SKM-1 treated with dmso at 0.1 percent for 144 hours (cell line): Measurements from ENCODE around the gene NTSR1.

Experiments used
- DNase-seq: peaks from one replicate; lab custom pipeline; 2025; ENCODE audit not compliant: unreplicated experiment; lab: John Stamatoyannopoulos, UW

The NTSR1 gene

DNA sequence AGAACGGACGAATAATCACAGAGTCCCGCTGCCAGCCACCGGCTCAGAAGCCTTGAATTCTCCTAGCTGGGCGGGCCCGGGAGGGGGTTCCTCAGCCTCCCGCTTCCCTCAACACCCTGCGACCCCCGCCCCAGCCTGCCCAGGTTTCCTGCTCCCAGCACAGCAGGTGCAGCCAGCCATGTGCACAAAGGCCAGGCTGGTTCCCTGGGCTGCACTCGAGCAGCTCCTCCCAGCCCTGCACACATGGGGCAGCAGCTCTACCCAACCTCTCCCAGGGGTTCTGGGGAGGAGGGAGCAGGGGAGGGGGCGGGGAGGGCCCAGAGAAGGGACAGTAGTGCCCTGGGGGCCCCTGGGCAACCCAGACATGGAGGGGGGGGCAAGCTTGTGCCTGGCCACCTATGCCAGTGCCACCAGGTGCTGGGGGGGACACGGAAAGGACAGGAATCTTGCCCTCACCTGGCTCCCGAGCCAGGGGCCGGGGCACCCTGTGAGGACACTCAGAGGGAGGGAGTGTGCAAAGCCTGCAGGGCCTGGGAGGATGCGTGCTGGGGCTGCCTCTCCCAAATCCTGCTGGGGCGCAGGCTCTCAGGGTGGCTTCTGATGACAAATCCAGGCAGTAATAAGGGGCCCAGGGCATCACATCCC lies 1.2 kb upstream of the NTSR1 start:
- DNase-seq, result no peak

DNA sequence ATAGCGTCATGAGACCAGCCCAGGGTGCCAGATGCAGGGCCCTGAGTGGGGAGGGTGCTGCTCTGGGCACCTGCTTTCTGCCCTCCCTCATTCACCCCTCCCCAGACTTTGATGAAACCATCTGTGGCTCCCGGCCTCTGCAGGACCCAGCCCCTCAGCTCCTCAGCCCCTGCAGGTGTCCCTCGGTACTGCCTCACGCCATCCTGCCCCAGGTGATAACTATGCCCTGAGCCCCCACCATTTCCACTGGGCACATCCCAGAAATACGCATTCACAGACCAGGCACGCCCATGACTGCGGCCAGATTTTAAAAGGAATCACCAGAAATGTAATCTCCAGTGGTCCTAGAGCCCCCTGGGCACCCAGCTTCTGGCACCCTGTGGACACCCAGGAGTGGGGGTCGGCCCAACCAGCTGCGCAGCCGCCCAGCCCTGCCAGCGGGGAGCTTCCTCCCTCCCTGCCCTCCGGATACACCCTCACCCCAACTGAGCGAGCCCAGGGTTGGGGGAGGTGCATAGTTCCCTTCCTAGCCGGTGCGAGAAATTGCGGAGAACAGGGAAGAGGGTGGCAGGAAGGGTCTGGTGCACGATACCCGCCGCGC lies 615 bp upstream of the NTSR1 start:
- DNase-seq, result no peak

DNA sequence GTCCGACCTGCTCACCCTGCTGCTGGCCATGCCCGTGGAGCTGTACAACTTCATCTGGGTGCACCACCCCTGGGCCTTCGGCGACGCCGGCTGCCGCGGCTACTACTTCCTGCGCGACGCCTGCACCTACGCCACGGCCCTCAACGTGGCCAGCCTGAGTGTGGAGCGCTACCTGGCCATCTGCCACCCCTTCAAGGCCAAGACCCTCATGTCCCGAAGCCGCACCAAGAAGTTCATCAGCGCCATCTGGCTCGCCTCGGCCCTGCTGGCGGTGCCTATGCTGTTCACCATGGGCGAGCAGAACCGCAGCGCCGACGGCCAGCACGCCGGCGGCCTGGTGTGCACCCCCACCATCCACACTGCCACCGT lies 885 bp downstream of the NTSR1 start:
- no peak for DNase-seq

DNA sequence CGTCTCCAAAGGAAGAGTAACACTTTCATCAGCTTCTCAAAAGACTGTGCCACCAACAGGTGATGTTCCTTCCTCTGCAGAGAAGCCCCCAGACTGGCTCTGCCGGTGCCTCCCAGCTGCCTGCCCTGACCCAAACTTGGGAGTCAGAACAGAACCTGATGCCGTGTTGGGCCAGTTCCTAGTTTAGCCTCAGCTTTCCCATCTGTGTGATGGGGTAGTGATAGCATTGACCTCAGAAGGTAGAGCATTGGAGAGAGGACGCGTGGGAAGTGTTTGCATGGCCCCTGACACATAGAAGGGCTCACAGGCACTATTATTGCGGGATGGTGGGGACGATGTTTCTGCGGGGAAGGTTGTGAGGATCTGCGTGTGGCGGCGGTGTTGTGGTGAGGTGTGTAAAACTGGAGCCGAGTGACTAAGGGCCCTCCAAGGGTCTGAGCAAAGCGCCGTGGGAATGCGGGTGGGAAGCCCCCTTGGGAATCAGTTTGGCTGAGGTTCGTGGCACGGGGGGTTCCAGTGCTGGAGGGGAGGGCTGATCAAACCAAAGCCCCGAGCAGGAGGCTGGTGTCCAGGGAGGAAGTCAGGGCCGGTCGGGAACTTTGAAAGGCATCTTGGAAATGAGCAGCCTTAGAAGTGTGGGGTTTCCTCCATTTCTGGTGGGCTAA lies 1.7 kb downstream of the NTSR1 start:
- DNase-seq, result no peak

DNA sequence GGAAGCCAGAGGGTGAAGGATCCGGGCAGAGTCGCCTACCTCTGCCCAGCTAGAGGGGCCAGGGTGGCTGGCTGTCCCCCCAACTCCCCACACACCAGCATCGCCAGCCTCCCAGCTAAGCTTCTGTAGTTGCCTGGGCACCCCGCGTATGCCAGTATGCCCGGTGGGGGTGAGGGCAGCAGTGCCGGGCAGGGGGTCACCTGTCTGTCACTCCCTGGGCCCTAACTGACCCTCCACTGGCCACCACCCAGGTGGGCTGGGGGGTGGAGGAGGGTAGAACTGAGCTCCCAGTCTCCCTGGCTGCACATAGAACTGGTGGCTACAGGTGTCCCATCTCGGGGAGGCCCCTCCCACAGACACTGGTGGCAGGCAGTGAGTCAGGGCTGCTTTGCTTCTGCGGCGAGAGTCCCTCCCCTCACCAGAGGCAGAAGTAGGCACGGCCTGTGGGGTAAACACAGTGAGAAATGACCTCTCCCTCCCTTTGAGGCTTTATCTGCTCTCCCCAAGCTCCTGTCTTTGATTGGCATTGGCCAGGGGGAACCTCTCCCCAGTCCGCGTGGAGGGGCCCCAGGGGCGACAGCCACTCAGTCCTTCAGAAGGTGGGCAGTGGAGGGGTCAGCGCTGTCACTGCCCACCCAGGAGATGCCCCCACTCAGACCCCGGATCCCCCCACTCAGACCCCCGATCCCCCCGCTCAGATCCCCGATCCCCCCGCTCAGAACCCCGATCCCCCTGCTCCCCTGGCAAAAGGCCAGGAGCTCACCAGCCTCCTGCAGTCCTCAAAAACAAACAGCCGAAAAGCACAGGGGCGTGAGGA lies 2.5 kb downstream of the NTSR1 start:
- DNase-seq, result peak; percentile 14

DNA sequence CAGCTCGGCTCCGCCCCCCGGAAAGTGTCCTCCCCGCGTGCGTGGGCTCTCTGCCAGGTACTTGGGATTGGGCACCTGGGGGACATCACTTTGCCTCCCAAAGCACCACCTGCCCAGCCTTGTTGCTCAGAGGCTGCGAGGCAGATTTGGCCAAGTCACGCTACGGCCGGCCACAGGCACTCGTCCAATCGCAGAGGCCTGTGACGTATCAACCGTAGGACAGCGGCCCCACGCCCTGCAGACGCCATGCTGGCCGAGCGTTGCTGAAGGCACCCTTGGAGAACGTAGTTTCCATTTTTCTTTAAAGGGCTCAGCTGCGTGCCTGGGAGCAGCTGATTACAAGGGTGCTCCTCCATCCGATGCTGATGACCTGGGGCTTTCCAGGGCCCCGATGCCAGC lies 3.1 kb downstream of the NTSR1 start:
- DNase-seq, result no peak

DNA sequence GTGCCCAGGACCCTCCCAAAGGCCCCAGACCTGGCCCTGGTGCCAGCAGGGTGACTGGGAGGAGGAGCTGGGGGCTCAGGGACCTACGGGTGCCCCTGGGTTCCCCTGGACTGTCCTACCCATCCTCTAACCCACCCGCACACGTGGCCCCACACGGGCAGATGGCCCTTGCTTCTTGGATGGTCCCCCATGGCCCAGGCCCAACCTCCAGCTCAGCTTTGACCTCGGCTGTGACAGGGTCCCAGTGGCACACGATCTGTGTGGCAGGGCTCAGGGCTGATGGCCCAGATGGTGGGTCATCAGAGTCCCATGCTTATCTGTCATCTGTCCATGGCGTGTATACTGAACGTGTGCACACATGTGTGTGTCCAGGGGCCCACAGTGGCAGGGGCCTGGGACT lies 4.0 kb downstream of the NTSR1 start:
- DNase-seq, result no peak

DNA sequence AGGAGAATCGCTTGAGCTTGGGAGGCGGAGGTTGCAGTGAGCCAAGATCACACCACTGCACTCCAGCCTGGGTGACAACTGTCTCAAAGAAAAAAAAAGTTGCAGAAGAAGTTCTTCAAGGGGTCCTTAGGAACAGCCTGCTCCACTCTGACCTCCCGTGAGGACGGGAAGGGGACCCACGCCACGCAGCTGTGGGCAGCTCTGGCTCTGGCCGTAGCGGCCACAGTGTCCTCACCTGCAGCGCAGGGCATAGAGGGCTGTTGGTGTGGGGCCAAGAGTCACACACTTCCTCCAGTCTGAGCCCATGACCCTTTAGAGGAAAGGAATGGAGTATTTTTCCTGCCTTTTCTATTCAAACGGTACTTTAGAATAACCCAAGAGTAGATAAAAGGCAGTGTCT lies 5.4 kb downstream of the NTSR1 start:
- no peak for DNase-seq

DNA sequence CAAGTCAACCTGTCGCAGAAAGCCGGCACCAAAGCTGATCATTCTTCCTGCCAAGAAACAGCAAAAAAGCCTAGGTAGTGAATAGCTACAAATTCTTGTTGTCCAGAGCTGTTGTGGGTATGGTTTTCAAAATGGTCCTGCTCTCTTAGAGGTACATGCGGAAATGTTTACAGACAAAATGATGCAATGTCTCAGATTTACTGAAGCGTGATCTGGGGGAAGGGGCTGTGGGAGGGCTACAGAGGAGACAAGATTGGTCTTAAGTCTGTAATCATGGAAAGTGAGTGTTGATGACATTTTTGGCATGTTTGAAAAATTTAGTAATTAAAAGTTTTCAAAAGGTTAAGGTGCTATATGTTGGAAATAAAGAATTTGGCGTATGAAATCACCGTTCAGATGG lies 6.2 kb downstream of the NTSR1 start:
- no peak for DNase-seq

DNA sequence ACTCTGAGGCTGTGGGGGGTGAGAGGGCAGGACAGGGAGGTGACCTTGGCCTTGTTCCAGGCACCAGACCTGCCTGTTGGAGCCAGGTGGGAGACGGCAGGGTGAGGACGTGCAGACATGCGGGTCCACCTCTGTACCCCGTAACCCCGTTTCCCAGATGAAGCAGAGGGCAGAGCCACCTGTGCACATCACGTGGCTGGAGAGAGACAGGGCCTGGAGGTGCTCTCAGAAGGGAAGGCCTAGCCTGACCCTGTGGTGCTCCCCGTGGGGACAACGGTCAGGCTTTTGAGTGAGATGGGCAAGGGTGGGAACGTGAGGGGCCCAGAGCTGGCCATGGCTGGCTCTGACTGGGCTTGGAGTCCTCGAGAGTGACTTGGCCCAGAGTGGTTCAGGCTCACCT lies 6.6 kb downstream of the NTSR1 start:
- DNase-seq, result no peak

DNA sequence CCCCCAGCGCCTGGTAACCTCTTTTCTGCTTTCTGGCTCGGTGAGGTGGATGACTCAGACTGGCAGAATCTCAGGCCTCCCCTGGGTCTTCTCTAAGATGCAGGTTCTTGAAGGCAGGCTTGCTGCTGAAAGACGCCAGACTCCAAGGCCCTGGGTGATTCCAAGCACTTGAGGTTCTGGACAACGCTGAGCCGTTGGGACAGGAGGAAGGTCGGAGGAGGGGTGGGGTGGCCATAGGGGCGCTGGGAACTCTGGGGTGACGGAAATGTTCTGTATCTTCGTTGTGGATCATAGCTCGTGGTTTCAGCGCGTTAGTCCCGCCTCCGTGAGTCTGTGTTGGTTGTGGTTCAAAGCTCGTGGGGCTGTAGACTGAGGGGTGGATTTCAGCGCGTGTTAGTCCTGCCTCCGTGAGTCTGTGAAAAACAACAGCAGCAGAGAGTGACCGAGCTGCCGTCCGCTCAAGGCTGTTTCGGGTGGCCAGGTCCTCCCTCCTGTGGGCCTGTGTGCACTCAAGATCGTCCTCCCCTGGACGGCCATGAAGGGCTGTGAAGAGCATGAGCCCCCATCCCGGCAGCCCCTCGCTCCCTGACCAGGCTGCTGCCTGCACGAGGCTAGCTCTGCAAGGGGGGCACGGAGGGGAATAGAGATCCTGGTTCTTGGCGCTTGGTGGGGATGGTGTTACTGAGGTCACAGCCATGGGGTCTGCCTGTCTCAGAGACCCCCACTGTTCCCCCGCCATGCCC lies 7.7 kb downstream of the NTSR1 start:
- no peak for DNase-seq

DNA sequence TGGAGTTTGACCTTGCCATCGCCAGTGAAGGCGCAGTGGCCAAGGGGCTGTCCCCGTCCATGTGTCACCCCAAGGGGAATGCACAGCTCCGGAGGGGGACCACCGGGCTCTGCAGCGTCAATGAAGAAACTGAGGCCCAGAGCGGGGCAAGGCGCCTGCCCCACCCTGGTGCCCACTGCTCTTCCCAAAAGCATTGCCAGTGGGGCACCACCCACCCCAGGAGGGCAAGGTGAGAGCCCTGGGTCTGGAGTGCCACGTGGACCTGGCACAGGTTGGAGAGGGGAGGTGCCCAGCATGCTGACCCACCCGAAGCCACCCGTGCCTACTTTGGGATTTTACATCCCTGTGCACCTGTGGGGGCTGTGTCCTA lies 8.3 kb downstream of the NTSR1 start:
- no peak for DNase-seq

DNA sequence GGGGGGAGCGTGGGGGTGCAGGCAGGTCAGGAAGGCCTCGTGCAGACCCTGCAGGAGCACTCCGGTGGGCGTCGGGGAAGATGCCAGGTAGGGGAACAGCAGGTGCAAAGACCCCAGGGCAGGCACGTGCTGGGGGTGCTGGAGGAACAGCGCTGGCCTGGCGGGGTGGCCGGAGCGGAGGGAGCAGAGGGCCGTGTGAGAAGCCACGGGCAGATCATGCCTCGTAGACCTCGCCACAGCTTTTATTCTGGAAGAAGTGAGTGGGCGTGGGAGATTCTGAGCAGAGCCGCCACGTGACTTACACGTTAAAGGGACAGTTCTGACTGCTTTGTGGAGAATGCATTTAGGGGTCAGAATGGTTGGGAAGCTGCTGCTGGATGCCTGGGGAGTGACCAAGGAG lies 9.3 kb downstream of the NTSR1 start:
- DNase-seq, result no peak

DNA sequence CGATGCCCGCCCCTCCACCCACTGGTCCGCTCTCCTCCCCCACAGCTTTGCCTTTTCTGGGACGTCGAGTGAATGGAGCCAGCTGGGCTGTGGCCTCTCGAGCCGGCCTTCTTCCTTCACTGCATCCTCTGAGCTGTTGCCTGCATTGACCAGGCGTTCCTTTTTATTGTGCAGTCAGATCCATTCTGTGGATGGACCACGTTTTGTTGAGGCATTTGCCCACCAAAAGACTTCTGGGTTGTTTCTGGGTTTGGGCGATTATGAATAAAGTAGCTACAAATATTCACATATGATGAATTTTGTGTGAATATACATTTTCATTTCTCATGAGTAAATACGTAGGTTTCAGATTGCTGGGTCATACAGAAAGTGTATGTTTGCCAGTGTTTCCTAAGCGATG lies 9.9 kb downstream of the NTSR1 start:
- no peak for DNase-seq

DNA sequence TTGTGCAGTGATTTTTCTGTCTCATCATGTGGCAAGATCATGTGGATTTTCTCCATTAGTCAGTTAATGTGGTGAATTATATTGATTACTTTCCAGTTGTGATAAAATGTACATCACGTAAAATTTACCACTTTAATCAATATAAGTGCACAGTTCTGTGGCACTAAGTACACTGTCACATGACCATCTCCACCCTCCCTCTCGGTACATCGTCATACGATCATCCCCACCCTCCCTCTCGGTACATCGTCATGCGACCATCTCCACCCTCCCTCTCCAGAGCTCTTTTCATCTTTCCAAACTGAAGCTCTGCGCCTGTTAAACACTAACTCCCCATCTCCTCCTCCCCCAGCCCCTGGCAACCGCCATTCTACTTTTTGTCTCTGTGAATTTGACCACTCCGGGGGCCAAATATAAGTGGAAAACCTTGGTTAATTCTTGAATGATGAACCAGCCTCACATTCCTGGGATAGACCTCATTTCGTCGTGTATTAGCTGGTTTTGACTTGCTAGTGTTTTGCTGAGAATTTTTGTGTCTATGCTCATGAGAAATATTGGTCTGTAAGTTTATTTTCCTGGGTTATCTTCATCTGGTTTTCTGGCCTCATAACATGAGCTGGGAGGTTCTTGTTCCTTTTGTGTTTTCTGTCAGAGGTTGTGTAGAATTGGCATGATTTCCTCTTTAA lies 10.8 kb downstream of the NTSR1 start:
- no peak for DNase-seq

DNA sequence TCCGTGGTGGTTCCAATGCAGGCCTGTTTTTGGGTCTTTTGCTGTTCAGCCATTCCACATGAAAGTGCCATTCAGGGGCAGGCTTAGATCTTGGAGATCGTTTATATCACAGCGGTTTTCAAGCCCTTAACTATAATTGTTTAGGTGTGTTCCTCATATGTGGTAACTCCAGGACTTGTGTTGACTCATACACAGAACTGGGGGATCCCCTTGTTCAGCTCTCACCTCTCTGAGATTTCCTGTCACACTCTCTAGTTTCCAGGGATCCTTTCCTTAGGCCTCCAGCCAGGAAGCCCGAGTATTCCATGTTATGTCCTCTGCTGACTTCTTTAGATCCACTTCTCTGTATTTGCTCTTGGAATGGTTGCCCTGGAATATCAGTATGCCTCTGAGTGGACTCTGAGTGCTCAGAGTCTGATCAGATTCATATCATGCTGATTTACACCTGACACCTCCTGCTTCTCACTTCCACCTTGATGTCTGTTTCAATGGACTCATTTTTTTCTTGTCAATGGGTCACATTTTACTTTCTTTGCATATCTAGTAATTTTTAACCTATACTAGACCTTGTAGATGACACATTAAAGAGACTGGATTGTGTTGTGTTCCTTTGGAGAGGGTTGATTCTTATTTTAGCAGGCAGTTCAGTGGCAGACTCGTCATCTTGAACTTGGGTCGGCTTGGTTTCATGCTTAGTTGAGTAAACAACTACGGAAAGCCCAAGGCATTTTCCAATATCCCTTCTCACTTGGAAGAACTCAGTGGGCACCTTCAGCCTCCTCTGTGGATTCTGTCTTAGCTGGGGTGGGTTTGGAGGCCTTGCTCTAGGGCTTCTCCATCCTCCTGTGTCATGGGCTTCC lies 13.1 kb downstream of the NTSR1 start:
- no peak for DNase-seq

DNA sequence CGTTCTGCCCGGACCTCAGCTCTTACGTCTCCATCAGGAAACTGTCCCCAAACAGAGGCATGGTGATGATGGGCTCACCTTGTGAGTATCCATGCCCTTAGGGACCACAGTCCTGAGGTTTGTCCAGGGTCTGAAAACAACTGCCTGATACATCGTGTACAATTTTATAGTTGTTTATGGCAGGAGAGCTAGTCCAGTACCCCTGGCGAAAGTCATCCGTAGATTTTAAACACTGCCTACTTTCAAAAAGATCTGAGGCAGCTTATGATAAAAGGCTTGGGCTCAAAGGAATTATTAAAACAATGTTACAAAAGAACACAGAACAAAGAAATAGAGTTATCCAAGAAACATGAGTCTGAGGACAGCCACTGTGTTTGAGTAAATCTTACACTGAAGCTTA lies 14.0 kb downstream of the NTSR1 start:
- no peak for DNase-seq

DNA sequence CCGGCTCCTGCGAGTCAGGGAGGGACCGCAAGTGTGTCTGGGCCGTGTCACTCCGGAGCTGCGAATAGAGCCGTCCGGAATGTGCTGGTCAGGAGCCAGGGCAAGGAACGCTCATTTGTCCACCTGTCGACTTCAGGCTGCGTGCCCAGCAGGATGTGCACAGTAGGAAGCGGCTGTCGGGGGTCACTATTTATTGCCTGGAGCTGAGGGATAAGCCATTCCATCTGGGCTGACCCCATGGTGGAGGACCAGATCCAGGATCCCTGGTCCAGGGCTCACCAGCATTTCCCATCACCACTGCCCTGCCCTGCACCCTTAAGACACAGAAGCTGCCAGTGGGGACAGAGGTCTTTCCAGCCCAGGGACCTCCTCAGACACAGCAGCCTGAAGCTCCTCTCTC lies 14.7 kb downstream of the NTSR1 start:
- no peak for DNase-seq

DNA sequence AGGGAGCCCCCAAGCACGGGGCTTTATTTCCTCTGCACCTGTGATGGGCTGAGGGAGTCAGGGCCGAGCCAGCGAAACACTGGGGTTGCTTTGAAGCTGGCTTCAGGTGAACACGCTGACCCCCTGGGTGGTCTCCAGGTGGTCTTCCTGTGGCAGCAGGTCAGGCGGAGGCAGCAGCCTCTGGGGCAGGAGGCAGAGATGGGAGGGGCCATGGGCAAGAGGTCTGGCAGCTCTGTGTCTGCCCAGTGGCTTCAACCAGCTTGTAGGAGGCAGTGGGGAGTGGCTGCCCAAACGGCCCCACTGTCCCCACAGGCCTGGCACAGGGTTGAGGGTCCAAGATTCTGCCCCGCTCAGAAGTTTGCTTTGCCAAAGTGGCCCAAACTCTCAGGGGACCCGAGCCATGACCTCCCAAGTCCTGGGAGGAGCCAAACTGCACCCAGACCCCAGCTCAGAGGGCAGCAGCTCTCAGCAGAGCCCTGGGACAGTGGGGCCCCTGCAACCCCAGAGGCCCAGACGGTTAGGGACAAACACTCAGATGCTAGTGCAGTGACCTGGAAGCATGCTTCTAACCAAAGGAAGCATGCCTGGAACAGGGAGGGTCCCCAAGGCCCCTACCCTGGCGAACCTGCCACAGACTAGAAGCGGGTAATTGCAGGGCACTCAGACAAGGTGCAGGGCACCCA lies 15.3 kb downstream of the NTSR1 start:
- no peak for DNase-seq
